ENCODE results near the gene JSRP1.

JSRP1 gene, protein sequence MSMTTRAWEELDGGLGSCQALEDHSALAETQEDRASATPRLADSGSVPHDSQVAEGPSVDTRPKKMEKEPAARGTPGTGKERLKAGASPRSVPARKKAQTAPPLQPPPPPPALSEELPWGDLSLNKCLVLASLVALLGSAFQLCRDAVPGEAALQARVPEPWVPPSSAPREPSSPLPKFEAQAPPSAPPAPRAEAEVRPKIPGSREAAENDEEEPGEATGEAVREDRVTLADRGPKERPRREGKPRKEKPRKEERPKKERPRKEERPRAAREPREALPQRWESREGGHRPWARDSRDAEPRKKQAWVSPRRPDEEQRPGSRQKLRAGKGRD

DNA sequence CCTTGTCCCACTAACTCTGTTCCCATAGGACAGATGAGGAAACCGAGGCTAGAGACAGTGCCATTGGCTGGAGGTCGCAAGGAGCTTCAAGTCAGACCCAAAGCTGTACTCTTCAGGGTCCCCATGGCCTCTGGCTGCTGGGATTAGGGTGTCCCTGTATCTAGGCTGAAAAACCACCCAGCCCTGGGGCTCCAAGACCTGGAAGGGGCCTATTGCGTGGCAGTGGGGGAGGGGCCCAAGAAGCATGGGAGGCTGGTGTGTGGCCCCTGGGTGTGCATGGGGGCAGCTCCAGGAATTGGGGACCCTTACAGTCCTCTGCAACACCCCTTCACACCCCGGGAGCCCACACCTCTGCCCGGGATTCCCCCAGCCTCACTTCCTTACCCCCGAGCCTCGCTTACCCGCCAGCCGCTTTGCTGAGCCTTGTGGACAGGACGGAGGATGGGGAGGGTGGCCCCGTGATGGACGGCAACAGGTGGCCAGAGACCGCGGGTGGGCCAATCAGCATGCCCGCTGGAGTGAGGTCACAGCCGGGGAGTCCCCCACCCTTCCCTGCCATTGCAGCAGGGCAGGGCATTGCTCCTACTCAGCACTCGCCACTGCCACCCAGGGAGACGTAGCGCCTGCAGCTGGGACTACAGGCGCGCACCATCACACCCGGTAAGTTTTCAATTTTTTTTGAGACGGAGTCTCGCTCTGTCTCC, at the start of gene JSRP1:
Gene JSRP1, minus strand, starts transcription at position 436 of the 704 bp plus-strand sequence. CDS start 1,103 bp downstream, outside the sequence.
- Histone ChIP-seq H3K4me3 (ENCODE audit: insufficient read length, low read depth) (no peak within 1 kb of the TSS), H3K9ac (ENCODE audit: insufficient read length, low read depth) (peak within 1 kb of the TSS; percentile 0), H3K4me1 (ENCODE audit: insufficient read depth, insufficient read length) (peaks cover 17% of the 10 kb centered on the region), H3K9me3 (ENCODE audit: insufficient read depth, low read length) (no peaks in the 10 kb centered on the region), H3K36me3 (ENCODE audit: insufficient read depth, insufficient read length, low read length) (peaks cover 14% of the 10 kb centered on the region), H3K27me3 (ENCODE audit: insufficient read depth, insufficient read length) (no peaks in the 10 kb centered on the region)
- DNase-seq (ENCODE audit: low read depth, low spot score), result no peak
- TF ChIP-seq ZNF274 (IDR thresholded peaks at IDR 0.05; ENCODE audit: low read depth, low read length) (no peak), YY1 (IDR thresholded peaks at IDR 0.05; ENCODE audit: insufficient read depth, insufficient read length) (no peak), SUZ12 (IDR thresholded peaks at IDR 0.05; ENCODE audit: extremely low read depth, insufficient read depth, insufficient read length) (no peak)

DNA sequence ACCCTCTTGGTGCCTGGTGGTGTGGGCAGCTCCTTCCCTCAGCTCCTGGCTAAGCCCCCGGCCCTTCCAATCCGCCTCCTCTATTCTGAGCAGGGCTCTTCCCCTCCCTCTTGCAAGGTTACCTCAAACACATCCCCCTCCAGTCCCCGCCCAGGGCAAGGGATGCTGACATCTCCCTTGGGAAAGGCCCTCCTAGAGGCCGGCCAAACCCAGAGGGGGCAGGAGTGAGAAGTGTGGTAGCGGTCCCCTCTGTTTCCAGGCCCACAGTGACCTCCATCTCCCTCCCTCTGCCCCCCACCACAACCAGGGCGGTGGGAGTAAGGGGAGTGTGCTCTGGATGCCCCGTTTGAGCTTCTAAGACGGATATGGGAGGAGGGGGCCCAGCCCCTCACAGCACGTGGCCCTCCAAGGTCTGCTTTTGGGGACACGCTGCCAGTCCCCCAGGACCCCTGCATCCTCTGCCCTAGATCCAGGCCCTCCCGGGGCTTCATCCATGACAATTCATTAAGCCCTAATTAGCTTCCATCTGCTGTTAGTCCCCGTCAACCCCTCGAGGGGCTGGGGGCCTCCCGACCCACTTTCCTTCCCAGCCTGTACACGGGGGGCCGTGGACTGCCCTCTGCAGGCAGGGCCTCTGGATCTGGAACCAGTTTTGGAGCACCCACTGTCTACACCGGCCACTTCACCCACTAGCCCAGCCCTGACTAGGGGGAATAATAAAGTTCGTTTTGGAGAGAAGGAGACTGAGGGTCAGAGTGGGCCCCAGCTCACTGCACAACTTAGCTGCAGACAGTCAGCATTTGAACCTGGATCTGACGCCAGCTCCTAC, 49.4 kb upstream of the JSRP1 start:
- no peak overlapping the region for H3K9ac ChIP-seq (ENCODE audit: insufficient read length, low read depth)
- DNase-seq (ENCODE audit: low read depth, low spot score), result no peak
- H3K9me3 ChIP-seq (ENCODE audit: insufficient read depth, low read length), result no peaks in the 10 kb centered on the region
- TF ChIP-seq SUZ12 (IDR thresholded peaks at IDR 0.05; ENCODE audit: extremely low read depth, insufficient read depth, insufficient read length) (no peak), YY1 (IDR thresholded peaks at IDR 0.05; ENCODE audit: insufficient read depth, insufficient read length) (no peak), ZNF274 (IDR thresholded peaks at IDR 0.05; ENCODE audit: low read depth, low read length) (no peak)
- no peaks in the 10 kb centered on the region for H3K36me3 ChIP-seq (ENCODE audit: insufficient read depth, insufficient read length, low read length)
- H3K4me3 ChIP-seq (ENCODE audit: insufficient read length, low read depth), result no peak overlapping the region
- H3K27me3 ChIP-seq (ENCODE audit: insufficient read depth, insufficient read length), result peaks cover 23% of the 10 kb centered on the region
- H3K4me1 ChIP-seq (ENCODE audit: insufficient read depth, insufficient read length), result peaks cover 33% of the 10 kb centered on the region

DNA sequence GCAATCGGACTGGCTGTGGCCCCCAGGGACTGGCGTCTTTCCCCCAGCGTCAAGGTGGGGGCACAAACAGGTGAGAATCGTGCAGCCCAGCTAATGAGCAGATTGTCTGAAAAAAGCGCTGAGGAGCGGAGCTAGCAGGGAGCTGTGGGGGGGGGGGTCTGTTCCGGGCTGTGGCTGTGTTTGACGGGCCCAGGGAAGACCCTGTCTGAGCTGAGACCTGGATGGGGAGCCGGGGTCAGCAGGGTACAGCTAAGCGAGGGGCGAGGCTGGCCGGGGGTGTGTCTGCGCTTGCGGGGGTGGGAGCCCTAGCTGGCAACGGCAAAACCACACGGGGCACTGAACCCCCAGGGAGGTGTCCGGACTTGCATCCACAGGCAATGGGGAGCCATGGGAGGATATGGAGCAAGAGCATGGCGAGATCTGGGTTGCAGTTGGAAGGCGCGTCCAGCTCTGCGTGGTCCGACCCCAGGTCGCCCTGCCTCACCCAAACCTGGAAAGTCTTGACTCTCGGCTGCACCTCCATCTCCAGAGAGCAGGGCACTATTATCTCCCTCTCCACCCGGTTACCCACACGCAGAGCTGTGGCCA, 47.1 kb upstream of the JSRP1 start:
- no peak overlapping the region for H3K4me3 ChIP-seq (ENCODE audit: insufficient read length, low read depth)
- peaks cover 21% of the 10 kb centered on the region for H3K27me3 ChIP-seq (ENCODE audit: insufficient read depth, insufficient read length)
- H3K4me1 ChIP-seq (ENCODE audit: insufficient read depth, insufficient read length), result peaks cover 38% of the 10 kb centered on the region
- no peak overlapping the region for H3K9ac ChIP-seq (ENCODE audit: insufficient read length, low read depth)
- H3K9me3 ChIP-seq (ENCODE audit: insufficient read depth, low read length), result no peaks in the 10 kb centered on the region
- no peaks in the 10 kb centered on the region for H3K36me3 ChIP-seq (ENCODE audit: insufficient read depth, insufficient read length, low read length)
- DNase-seq (ENCODE audit: low read depth, low spot score), result no peak
- TF ChIP-seq ZNF274 (IDR thresholded peaks at IDR 0.05; ENCODE audit: low read depth, low read length), result no peak
- TF ChIP-seq SUZ12 (IDR thresholded peaks at IDR 0.05; ENCODE audit: extremely low read depth, insufficient read depth, insufficient read length), result no peak
- no peak for TF ChIP-seq YY1 (IDR thresholded peaks at IDR 0.05; ENCODE audit: insufficient read depth, insufficient read length)

DNA sequence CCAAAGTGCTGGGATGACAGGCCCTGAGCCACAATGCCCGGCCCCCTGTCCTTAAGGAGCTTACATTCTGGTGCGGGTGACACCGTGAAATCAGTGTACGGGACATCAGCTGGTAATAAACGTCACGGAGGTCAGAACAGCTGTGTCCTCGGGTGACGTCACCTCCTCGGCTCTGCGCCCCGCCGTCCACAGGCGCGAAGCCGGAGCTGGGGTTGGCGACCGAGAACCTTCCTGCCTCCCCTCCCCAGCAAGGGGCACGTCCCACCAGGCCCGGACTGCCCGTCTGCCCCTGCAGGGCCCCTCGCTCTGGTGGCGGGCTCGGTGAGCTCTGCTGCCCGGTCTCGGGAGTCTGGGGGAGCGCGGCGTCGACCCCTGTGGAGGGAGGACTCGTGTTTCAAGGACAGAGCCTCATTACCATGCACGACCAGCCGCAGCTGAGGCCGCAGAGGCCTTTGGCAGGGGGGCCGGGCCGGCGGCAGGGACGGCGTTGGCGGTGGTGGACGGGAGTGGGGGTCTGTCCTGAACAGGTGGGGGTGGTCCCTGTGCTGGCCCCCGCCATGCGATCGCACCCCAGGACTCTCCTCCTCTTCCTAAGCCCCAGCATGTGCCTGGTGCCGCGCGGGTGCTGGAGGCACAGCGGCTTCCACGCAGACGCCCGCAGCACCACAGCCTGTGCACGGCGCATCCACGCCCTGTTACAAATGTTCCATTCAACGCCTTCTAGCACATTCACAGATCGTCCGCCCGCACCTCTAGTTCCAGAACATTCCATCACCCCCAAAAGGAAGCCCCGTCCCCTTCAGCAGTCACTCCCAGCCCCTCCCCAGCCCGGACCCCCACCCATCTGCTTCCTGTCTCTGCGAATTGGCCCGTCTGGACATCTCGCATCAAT, 46.3 kb upstream of the JSRP1 start:
- H3K36me3 ChIP-seq (ENCODE audit: insufficient read depth, insufficient read length, low read length), result no peaks in the 10 kb centered on the region
- H3K4me1 ChIP-seq (ENCODE audit: insufficient read depth, insufficient read length), result peaks cover 36% of the 10 kb centered on the region
- no peak for DNase-seq (ENCODE audit: low read depth, low spot score)
- H3K9ac ChIP-seq (ENCODE audit: insufficient read length, low read depth), result peak overlapping the region; percentile 15
- H3K4me3 ChIP-seq (ENCODE audit: insufficient read length, low read depth), result peak overlapping the region; percentile 1
- peaks cover 15% of the 10 kb centered on the region for H3K27me3 ChIP-seq (ENCODE audit: insufficient read depth, insufficient read length)
- no peaks in the 10 kb centered on the region for H3K9me3 ChIP-seq (ENCODE audit: insufficient read depth, low read length)
- TF ChIP-seq ZNF274 (IDR thresholded peaks at IDR 0.05; ENCODE audit: low read depth, low read length) (no peak), SUZ12 (IDR thresholded peaks at IDR 0.05; ENCODE audit: extremely low read depth, insufficient read depth, insufficient read length) (no peak), YY1 (IDR thresholded peaks at IDR 0.05; ENCODE audit: insufficient read depth, insufficient read length) (no peak)

DNA sequence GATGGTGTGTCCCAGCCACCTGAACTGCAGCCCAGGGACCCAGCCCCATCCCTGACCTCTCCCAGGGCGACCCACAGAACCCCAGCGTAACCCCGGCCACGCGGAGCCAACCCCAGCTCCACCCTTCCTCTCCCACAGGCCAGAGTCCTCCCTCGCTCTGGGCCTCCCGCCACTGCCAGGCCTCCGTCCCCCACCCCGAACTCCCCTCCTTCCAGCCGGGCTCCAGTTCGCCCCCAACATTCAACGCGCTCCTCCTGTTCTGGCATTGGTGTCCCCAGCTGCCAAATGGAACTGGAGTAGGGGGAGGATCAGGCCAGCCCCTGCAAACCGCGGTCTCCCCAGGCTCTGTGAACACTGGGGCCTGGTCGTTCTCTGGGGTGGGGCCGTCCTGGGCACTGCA, 44.3 kb upstream of the JSRP1 start:
- H3K9me3 ChIP-seq (ENCODE audit: insufficient read depth, low read length), result no peaks in the 10 kb centered on the region
- no peaks in the 10 kb centered on the region for H3K36me3 ChIP-seq (ENCODE audit: insufficient read depth, insufficient read length, low read length)
- H3K4me1 ChIP-seq (ENCODE audit: insufficient read depth, insufficient read length), result peaks cover 26% of the 10 kb centered on the region
- H3K27me3 ChIP-seq (ENCODE audit: insufficient read depth, insufficient read length), result peaks cover 12% of the 10 kb centered on the region
- H3K9ac ChIP-seq (ENCODE audit: insufficient read length, low read depth), result no peak overlapping the region
- TF ChIP-seq SUZ12 (IDR thresholded peaks at IDR 0.05; ENCODE audit: extremely low read depth, insufficient read depth, insufficient read length), result no peak
- no peak overlapping the region for H3K4me3 ChIP-seq (ENCODE audit: insufficient read length, low read depth)
- DNase-seq (ENCODE audit: low read depth, low spot score), result no peak

DNA sequence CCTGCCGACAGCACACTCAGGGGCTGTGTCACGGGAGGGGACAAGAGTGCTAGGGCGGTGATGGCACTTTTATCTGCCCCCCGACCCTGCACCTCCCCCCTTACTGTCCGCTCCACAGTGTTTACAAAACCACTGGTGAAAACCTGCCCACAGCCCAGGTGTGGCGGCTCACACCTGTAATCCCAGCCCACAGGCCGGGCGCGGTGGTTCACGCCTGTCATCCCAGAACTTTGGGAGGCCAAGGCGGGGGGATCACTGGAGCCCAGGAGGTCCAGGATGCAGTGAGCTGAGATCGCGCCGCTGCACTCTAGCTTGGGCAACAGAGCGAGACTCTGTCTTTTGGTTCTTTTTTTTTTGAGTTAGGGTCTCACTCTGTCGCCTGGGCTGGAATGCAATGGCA, 39.9 kb upstream of the JSRP1 start:
- no peak overlapping the region for H3K4me3 ChIP-seq (ENCODE audit: insufficient read length, low read depth)
- DNase-seq (ENCODE audit: low read depth, low spot score), result no peak
- peak overlapping the region; percentile 42 for H3K9ac ChIP-seq (ENCODE audit: insufficient read length, low read depth)
- H3K9me3 ChIP-seq (ENCODE audit: insufficient read depth, low read length), result no peaks in the 10 kb centered on the region
- peaks cover 17% of the 10 kb centered on the region for H3K4me1 ChIP-seq (ENCODE audit: insufficient read depth, insufficient read length)
- no peaks in the 10 kb centered on the region for H3K36me3 ChIP-seq (ENCODE audit: insufficient read depth, insufficient read length, low read length)
- peaks cover 37% of the 10 kb centered on the region for H3K27me3 ChIP-seq (ENCODE audit: insufficient read depth, insufficient read length)
- TF ChIP-seq ZNF274 (IDR thresholded peaks at IDR 0.05; ENCODE audit: low read depth, low read length), result no peak
- TF ChIP-seq YY1 (IDR thresholded peaks at IDR 0.05; ENCODE audit: insufficient read depth, insufficient read length), result no peak
- TF ChIP-seq SUZ12 (IDR thresholded peaks at IDR 0.05; ENCODE audit: extremely low read depth, insufficient read depth, insufficient read length), result no peak
